Smooth muscle cell (in vitro differentiated cells): ENCODE data around the gene RCC1. TPM values are rescaled to one million over a fixed set of nuclear protein-coding genes. Genes with fewer than 3 reads are reported as not detected.
A peak's percentile ranks its signal among the peaks of the same experiment; 100 is the strongest.

Source experiments
- DNase-seq: peaks from one replicate; lab custom pipeline; 2025; ENCODE audit not compliant: unreplicated experiment; lab: John Stamatoyannopoulos, UW
- H2AFZ ChIP-seq: fragments of 200-600 bp; sonication (generic); 2 replicates; pipeline ENCODE4 v1.6.0; 2016; ENCODE audit warnings: antibody characterized with exemption, low read depth, mild to moderate bottlenecking
- H3F3A ChIP-seq: fragments of 200-600 bp; sonication (generic); 2 replicates; pipeline ENCODE4 v1.6.0; 2017; ENCODE audit warnings: antibody characterized with exemption, low read depth
- H3K27ac ChIP-seq: fragments of 200-600 bp; sonication (generic); 2 replicates; pipeline ENCODE4 v1.5.1; 2016; ENCODE audit warnings: low read depth, mild to moderate bottlenecking
- H3K27me3 ChIP-seq: fragments of 200-600 bp; sonication (generic); 2 replicates; pipeline ENCODE4 v1.6.1; 2016; ENCODE audit warnings: low read depth, mild to moderate bottlenecking
- H3K36me3 ChIP-seq: fragments of 200-600 bp; sonication (generic); 2 replicates; pipeline ENCODE4 v1.5.1; 2016; ENCODE audit warnings: low read depth
- H3K4me1 ChIP-seq: fragments of 200-600 bp; sonication (generic); 2 replicates; pipeline ENCODE4 v1.5.1; 2016; ENCODE audit warnings: low read depth
- H3K4me2 ChIP-seq: fragments of 200-600 bp; sonication (generic); 2 replicates; pipeline ENCODE4 v1.6.0; 2016; ENCODE audit warnings: mild to moderate bottlenecking
- H3K4me3 ChIP-seq: fragments of 200-600 bp; sonication (generic); 2 replicates; pipeline ENCODE4 v1.5.1; 2016; ENCODE audit warnings: mild to moderate bottlenecking
- H3K79me2 ChIP-seq: fragments of 200-600 bp; sonication (generic); 2 replicates; pipeline ENCODE4 v1.6.0; 2016; ENCODE audit warnings: low read depth, mild to moderate bottlenecking
- H3K9ac ChIP-seq: fragments of 200-600 bp; sonication (generic); 2 replicates; pipeline ENCODE4 v1.6.0; 2016; ENCODE audit warnings: low read depth
- H3K9me3 ChIP-seq: fragments of 200-600 bp; sonication (generic); replicated peaks from 2 replicates; pipeline ENCODE4 v1.5.1; 2016; ENCODE audit warnings: low read depth
- H4K20me1 ChIP-seq: fragments of 200-600 bp; sonication (generic); 2 replicates; pipeline ENCODE4 v1.6.0; 2016; ENCODE audit warnings: low read depth
- WGBS: methylation state at CpG from one replicate; pipeline ENCODE4 v1.1.7; 2016; ENCODE audit warnings: low lambda C conversion rate; 5-methylcytosine and 5-hydroxymethylcytosine counted together
- polyA plus RNA-seq: library from polyadenylated mRNA; unstranded; fragments of >200 nt; fragmentation: Nextera tagmentation; extraction: Ambion mirVana; gene quantifications from 2 replicates; pipeline ENCODE4 v1.2.1, GENCODE V29; 2016
- total RNA-seq: library from RNA; depleted of rRNA; stranded (reverse); fragments of >200 nt; gene quantifications from 2 replicates; pipeline ENCODE4 v1.2.3, GENCODE V29; 2014
- TF ChIP-seq, protein P1 (sequence below): fragments of 200-600 bp; sonication (generic); IDR thresholded peaks from 2 replicates; pipeline ENCODE4 v1.5.1; 2017; ENCODE audit warnings: borderline replicate concordance, mild to moderate bottlenecking, antibody characterized with exemption; ENCODE audit not compliant: insufficient read depth, poor library complexity, severe bottlenecking

The RCC1 gene
- total and polyA plus RNA-seq, 2 experiments from 2014 or later = 8.9 to 10.5 TPM

DNA sequence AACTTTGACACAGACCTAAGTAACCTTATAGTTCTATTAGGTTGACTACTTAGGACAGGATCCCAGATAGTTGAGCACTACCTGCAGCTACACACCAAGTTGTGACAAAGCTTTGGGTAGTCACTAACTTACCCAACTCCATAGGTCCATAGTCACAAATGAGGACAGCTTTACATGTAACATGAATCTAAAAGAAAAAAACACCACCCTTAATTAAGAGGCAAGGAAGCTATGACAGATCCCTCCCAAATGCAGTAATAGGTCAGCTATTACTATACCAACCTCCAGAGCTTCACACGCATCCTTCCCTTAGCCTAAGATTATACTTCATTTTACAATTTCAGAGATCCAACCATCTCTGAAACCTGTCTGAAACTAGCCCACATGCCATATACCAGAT lies 73.6 kb downstream of the RCC1 start:
- Histone ChIP-seq H3K9ac (no peak overlapping the region), H3K4me1 (peaks cover 24% of the 10 kb centered on the region), H3K36me3 (peaks cover 3% of the 10 kb centered on the region), H3K4me3 (peak overlapping the region; percentile 88), H3K9me3 (no peaks in the 10 kb centered on the region), H3K27me3 (no peaks in the 10 kb centered on the region), H3K79me2 (peaks cover 25% of the 10 kb centered on the region), H3K4me2 (peak overlapping the region; percentile 97), H3F3A (peaks cover 38% of the 10 kb centered on the region), H4K20me1 (peaks cover 40% of the 10 kb centered on the region), H3K27ac (peak overlapping the region; percentile 79), H2AFZ (no peak overlapping the region)
- TF ChIP-seq, protein P1, sequence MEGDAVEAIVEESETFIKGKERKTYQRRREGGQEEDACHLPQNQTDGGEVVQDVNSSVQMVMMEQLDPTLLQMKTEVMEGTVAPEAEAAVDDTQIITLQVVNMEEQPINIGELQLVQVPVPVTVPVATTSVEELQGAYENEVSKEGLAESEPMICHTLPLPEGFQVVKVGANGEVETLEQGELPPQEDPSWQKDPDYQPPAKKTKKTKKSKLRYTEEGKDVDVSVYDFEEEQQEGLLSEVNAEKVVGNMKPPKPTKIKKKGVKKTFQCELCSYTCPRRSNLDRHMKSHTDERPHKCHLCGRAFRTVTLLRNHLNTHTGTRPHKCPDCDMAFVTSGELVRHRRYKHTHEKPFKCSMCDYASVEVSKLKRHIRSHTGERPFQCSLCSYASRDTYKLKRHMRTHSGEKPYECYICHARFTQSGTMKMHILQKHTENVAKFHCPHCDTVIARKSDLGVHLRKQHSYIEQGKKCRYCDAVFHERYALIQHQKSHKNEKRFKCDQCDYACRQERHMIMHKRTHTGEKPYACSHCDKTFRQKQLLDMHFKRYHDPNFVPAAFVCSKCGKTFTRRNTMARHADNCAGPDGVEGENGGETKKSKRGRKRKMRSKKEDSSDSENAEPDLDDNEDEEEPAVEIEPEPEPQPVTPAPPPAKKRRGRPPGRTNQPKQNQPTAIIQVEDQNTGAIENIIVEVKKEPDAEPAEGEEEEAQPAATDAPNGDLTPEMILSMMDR = no peak
- no peak for DNase-seq
- WGBS = 83% methylated on average over 1 of the region's 1 CpG

DNA sequence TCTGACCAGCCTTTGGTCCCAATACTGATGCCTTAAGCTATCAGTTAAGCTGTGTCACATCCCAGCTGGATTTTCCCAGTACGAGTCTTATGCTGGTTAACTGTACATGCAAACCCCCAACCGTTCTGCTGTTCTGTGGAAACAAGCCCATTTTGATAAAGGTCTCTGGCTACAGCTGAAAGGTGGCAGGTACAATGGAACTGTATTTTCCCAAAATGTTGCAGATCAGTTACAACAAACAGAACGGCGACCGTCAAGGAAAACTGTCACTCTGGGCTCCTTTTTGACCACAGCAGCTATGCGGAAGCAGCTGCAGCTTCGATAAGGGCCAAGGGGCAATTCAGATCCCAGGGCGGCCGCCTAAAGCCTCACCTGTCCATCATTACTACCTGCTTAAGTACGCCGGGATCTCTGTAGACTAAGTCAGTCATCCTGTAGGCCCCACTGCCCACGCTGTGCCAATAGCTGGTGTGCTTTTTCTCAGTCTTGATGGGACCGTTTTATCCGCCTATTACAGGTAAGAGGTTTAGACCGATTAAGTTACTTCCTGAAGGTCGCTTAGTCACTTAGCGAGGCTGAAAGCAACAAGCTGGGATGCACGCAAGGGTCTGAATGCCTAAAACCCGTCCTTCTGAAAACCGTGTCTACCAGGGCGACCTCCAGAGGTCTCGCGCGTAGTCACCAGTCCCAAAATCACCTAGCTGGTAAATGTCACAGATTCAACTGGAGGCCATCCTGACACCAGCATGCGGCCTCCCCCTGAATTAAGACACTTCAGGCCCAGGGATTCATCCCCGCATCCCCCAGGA lies 75.1 kb downstream of the RCC1 start:
- Histone ChIP-seq H3K4me2 (peak overlapping the region; percentile 97), H3K4me3 (peak overlapping the region; percentile 88), H4K20me1 (peaks cover 40% of the 10 kb centered on the region), H3K79me2 (peaks cover 25% of the 10 kb centered on the region), H3K9me3 (no peaks in the 10 kb centered on the region), H3K36me3 (peaks cover 3% of the 10 kb centered on the region), H3K4me1 (peaks cover 24% of the 10 kb centered on the region), H2AFZ (no peak overlapping the region), H3K9ac (peak overlapping the region; percentile 81), H3K27me3 (no peaks in the 10 kb centered on the region), H3K27ac (peak overlapping the region; percentile 79), H3F3A (peaks cover 34% of the 10 kb centered on the region)
- TF ChIP-seq, protein P1 = peak; percentile 13
- WGBS = 2% methylated on average over 26 of the region's 26 CpGs
- DNase-seq = no peak

DNA sequence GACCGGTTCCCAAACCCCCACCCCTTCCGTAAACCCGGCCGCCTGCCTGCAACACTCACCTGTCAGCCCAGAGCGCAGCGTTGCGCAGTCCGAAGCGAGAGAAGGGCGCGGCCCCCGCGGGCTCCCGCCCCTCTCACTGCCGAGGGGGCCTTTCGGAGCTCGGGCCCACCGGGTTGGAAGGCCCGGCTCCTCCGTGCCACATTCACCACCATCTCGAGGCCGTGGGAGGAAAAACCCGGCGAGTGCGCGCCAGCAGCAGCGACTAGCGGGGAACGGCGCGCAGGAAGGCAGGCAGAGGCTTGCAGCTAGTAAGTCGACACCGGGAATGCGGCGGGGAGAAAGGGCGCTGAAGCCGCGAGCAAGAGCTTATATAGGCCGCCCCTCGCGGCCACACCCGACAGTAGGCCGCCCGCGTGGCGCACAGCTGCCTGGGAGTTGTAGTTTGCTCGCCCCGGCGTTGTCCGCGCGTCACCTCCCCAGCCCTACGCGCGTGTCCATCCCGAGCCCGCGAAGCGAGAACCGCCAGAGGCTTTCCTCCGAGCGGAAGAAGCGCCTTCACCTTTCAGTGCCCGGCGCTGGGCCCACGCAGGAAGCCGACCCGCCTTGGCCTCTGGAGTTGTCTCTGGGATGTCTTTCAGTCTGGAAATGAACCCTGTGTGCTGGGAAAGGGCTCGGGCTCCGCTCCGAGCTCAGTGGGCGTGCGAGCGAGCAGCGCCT lies 75.8 kb downstream of the RCC1 start:
- Histone ChIP-seq H3K36me3 (peaks cover 3% of the 10 kb centered on the region), H3K4me2 (peak overlapping the region; percentile 97), H3K79me2 (peaks cover 25% of the 10 kb centered on the region), H2AFZ (peak overlapping the region; percentile 86), H3K27ac (peak overlapping the region; percentile 79), H3K9ac (peak overlapping the region; percentile 81), H3K4me3 (peak overlapping the region; percentile 88), H3K4me1 (peaks cover 24% of the 10 kb centered on the region), H3F3A (peaks cover 34% of the 10 kb centered on the region), H4K20me1 (peaks cover 40% of the 10 kb centered on the region), H3K27me3 (no peaks in the 10 kb centered on the region), H3K9me3 (no peaks in the 10 kb centered on the region)
- TF ChIP-seq, protein P1 = peak; percentile 2
- peak; percentile 90 for DNase-seq
- under 1% methylated on average over 72 of the region's 75 CpGs for WGBS
